ENCODE measurements around the gene PYGO1. TPM values are rescaled to one million over a fixed set of nuclear protein-coding genes. Genes with fewer than 3 reads are reported as not detected.

The PYGO1 gene
- polyA plus RNA-seq, 3 donors: not detected

DNA sequence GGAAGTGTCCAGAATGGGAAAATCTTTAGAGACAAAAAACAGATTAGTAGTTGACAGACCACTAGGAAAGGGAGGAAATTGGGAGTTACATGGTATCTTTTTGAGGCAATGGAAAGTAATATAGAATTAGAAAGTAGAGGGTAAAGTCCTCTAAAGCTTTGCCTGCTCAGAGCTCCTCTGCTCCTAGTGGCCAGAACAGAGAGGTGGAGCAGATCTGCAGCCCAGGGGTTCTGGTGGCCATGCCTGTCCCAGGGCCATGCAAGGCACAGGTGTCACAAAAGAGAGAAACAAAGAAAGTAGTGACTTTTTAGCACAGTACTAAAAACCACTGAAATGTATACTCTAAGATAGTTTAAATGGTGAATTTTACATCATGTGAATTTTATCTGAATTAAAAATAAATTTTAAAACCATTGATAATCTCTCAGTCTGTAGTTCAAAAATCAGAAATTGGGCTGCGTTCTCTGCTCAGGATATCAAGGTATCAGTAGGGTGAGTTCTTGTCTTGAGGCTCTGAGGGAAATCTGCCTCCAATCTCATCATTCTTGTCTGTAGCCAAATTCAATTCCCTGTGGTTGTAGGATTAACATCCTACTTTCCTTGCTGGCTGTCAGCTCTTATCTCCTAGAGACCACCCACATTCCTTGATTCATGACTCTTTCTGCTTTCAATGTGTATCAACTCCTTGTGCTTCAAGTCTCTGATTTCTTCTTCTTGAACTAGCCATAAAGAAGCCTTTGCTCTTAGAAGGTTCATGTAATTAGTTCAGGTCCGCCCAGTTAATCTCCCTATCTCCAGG is 23.6 kb downstream of the PYGO1 start:
- H3K9me3 Mint-ChIP-seq: peaks cover 2 to 22% (median 11%) of the 10 kb centered on the region in 7 donors
- H3K4me3 ChIP-seq (replicated peaks in 1 of 3; ENCODE audit: low read depth in 2 of 3, low read length in 3 of 3): no peak overlapping the region
- H3K9me3 ChIP-seq (replicated peaks in 1 of 2; ENCODE audit: control insufficient read depth in 1 of 2, insufficient read depth in 1 of 2, low read length in 2 of 2): peaks cover 0 to 3% of the 10 kb centered on the region in 2 donors
- H3K36me3 ChIP-seq (replicated peaks in 1 of 2; ENCODE audit: control insufficient read depth in 1 of 2, insufficient read depth in 2 of 2, low read length in 2 of 2): no peaks in the 10 kb centered on the region
- WGBS (ENCODE audit: insufficient coverage): no CpG with 5 or more reads among the region's 2 CpGs
- no peak overlapping the region for H3K27ac Mint-ChIP-seq
- H3K4me2 ChIP-seq (replicated peaks; ENCODE audit: extremely low read depth, low read length, poor library complexity, severe bottlenecking): no peak overlapping the region
- no peak overlapping the region for H3K4me3 Mint-ChIP-seq
- intact Hi-C loops (cut with micrococcal nuclease): no loop called here
- no peaks in the 10 kb centered on the region for H3K4me1 ChIP-seq (ENCODE audit: control insufficient read depth in 1 of 2, insufficient read depth in 2 of 2, low read length in 2 of 2)
- TF ChIP-seq, protein P1, sequence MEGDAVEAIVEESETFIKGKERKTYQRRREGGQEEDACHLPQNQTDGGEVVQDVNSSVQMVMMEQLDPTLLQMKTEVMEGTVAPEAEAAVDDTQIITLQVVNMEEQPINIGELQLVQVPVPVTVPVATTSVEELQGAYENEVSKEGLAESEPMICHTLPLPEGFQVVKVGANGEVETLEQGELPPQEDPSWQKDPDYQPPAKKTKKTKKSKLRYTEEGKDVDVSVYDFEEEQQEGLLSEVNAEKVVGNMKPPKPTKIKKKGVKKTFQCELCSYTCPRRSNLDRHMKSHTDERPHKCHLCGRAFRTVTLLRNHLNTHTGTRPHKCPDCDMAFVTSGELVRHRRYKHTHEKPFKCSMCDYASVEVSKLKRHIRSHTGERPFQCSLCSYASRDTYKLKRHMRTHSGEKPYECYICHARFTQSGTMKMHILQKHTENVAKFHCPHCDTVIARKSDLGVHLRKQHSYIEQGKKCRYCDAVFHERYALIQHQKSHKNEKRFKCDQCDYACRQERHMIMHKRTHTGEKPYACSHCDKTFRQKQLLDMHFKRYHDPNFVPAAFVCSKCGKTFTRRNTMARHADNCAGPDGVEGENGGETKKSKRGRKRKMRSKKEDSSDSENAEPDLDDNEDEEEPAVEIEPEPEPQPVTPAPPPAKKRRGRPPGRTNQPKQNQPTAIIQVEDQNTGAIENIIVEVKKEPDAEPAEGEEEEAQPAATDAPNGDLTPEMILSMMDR (IDR thresholded peaks at IDR 0.05): no peak
- H3K27ac ChIP-seq (ENCODE audit: low read depth in 1 of 2, low read length in 2 of 2): no peak overlapping the region
- no peaks in the 10 kb centered on the region for H4K20me1 ChIP-seq (ENCODE audit: insufficient read depth, low read length)
- H3K36me3 Mint-ChIP-seq: no peaks in the 10 kb centered on the region
- no peaks in the 10 kb centered on the region for H3K4me1 Mint-ChIP-seq
- no peaks in the 10 kb centered on the region for H3K79me2 ChIP-seq (ENCODE audit: insufficient read depth, low read length)
- DNase-seq: no peak
- no peak overlapping the region for H3K9ac ChIP-seq (ENCODE audit: insufficient read depth, low read length, poor library complexity, severe bottlenecking)
- peaks cover 2 to 9% (median 4%) of the 10 kb centered on the region in 3 donors for H3K27me3 Mint-ChIP-seq (ENCODE audit: low read depth in 3 of 3)
- H3K27me3 ChIP-seq (ENCODE audit: control insufficient read depth in 2 of 2, insufficient read depth in 2 of 2, low read length in 2 of 2): no peaks in the 10 kb centered on the region
- H2AFZ ChIP-seq (ENCODE audit: insufficient read depth, low read depth, low read length, poor library complexity, severe bottlenecking): no peak overlapping the region

GRCh38 chr15:55562601-55563000 is 25.5 kb downstream of the PYGO1 start:
- Histone ChIP-seq H2AFZ (ENCODE audit: insufficient read depth, low read depth, low read length, poor library complexity, severe bottlenecking) (no peak overlapping the region), H3K4me1 (ENCODE audit: control insufficient read depth in 1 of 2, insufficient read depth in 2 of 2, low read length in 2 of 2) (no peaks in the 10 kb centered on the region), H3K4me3 (replicated peaks in 1 of 3; ENCODE audit: low read depth in 2 of 3, low read length in 3 of 3) (no peak overlapping the region), H3K9me3 (replicated peaks in 1 of 2; ENCODE audit: control insufficient read depth in 1 of 2, insufficient read depth in 1 of 2, low read length in 2 of 2) (peaks cover 0 to 3% of the 10 kb centered on the region in 2 donors), H4K20me1 (ENCODE audit: insufficient read depth, low read length) (no peaks in the 10 kb centered on the region), H3K9ac (ENCODE audit: insufficient read depth, low read length, poor library complexity, severe bottlenecking) (no peak overlapping the region), H3K27ac (ENCODE audit: low read depth in 1 of 2, low read length in 2 of 2) (no peak overlapping the region), H3K36me3 (replicated peaks in 1 of 2; ENCODE audit: control insufficient read depth in 1 of 2, insufficient read depth in 2 of 2, low read length in 2 of 2) (no peaks in the 10 kb centered on the region), H3K79me2 (ENCODE audit: insufficient read depth, low read length) (no peaks in the 10 kb centered on the region), H3K4me2 (replicated peaks; ENCODE audit: extremely low read depth, low read length, poor library complexity, severe bottlenecking) (no peak overlapping the region), H3K27me3 (ENCODE audit: control insufficient read depth in 2 of 2, insufficient read depth in 2 of 2, low read length in 2 of 2) (no peaks in the 10 kb centered on the region)
- H3K4me3 Mint-ChIP-seq: no peak overlapping the region
- no peaks in the 10 kb centered on the region for H3K36me3 Mint-ChIP-seq
- intact Hi-C loops (cut with micrococcal nuclease): no loop called here
- no peaks in the 10 kb centered on the region for H3K4me1 Mint-ChIP-seq
- peaks cover 0 to 5% (median 4%) of the 10 kb centered on the region in 3 donors for H3K27me3 Mint-ChIP-seq (ENCODE audit: low read depth in 3 of 3)
- WGBS (ENCODE audit: insufficient coverage): 100% methylated on average over 2 of the region's 3 CpGs
- DNase-seq: no peak
- no peak overlapping the region for H3K27ac Mint-ChIP-seq
- TF ChIP-seq, protein P1 (IDR thresholded peaks at IDR 0.05): no peak
- peaks cover 3 to 20% (median 11%) of the 10 kb centered on the region in 7 donors for H3K9me3 Mint-ChIP-seq
